HFF-Myc (cell line): ENCODE results near the gene DEUP1.
"Not testable (repeated sequence)": the region's sequence is repeated elsewhere in the genome, so short reads cannot be mapped to it uniquely, and the experiment has no call there.

ENCODE experiments used
- DNase-seq: peaks from one replicate; pipeline ENCODE4 v3.0.0-alpha.2; 2011; ENCODE audit warnings: low read depth; ENCODE audit errors: extremely low read depth
- H3K4me3 ChIP-seq: replicated peaks from 2 replicates; pipeline ENCODE4 v1.5.1; 2011; ENCODE audit warnings: low read depth, mild to moderate bottlenecking, control low read depth, low read length
- TF ChIP-seq, protein P1 (sequence below): IDR thresholded peaks from 2 replicates; pipeline ENCODE4 v1.5.1; 2012; ENCODE audit warnings: mild to moderate bottlenecking, low read depth, low read length, control low read depth; ENCODE audit errors: missing control alignments

DEUP1 gene

GRCh38 chr11:93291110-93291509, 39.4 kb upstream of the DEUP1 start:
- no peak for DNase-seq
- TF ChIP-seq, protein P1, sequence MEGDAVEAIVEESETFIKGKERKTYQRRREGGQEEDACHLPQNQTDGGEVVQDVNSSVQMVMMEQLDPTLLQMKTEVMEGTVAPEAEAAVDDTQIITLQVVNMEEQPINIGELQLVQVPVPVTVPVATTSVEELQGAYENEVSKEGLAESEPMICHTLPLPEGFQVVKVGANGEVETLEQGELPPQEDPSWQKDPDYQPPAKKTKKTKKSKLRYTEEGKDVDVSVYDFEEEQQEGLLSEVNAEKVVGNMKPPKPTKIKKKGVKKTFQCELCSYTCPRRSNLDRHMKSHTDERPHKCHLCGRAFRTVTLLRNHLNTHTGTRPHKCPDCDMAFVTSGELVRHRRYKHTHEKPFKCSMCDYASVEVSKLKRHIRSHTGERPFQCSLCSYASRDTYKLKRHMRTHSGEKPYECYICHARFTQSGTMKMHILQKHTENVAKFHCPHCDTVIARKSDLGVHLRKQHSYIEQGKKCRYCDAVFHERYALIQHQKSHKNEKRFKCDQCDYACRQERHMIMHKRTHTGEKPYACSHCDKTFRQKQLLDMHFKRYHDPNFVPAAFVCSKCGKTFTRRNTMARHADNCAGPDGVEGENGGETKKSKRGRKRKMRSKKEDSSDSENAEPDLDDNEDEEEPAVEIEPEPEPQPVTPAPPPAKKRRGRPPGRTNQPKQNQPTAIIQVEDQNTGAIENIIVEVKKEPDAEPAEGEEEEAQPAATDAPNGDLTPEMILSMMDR = no peak

GRCh38 chr11:93291898-93292297, 38.6 kb upstream of the DEUP1 start:
- no peak overlapping the region for H3K4me3 ChIP-seq
- no peak for DNase-seq
- TF ChIP-seq, protein P1 = no peak

More at GRCh38 chr11:93291110-93291509, 39.4 kb upstream of the DEUP1 start:
- H3K4me3 ChIP-seq = no peak overlapping the region

- DNase-seq = no peak
- TF ChIP-seq, protein P1 = no peak
- H3K4me3 ChIP-seq = no peak overlapping the region
These were observed 34.5 kb upstream of the DEUP1 start for GRCh38 chr11:93295921-93296575.

- H3K4me3 ChIP-seq = no peak overlapping the region
- no peak for DNase-seq
- TF ChIP-seq, protein P1 = no peak
These were observed 26.9 kb upstream of the DEUP1 start for GRCh38 chr11:93303689-93304088.

GRCh38 chr11:93314399-93314798, 16.1 kb upstream of the DEUP1 start:
- not testable (repeated sequence) for DNase-seq, H3K4me3 ChIP-seq

DNA sequence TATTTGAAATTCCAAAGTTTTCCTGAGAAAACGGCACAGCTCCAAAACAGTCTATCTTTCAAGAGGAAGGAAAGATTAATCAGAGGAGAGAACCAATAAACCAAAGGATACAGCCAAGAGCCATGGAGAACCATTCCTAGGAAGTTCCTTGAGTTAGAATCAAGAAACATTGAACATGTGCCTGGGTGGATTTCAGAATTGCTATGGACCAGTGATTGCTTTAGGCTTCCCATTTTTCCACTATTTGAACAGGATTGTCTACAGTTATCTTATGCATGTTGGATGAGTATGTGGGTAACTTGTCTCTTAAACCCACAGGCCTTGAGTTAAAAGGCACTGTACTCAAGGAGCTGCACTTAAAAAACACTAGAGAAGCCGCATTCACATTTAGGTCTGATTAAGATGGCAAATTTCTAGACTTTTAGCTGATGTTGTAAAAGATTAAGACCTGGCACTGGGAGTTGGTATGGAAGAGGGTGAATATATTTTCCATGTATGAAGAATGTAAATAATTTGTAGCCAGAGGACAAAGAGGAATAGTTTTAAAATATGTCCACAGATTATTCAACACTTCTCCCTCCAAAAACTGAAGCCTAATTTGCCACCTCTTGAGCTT, 11.2 kb upstream of the DEUP1 start:
- TF ChIP-seq, protein P1 = no peak

GRCh38 chr11:93320230-93320629, 10.3 kb upstream of the DEUP1 start:
- H3K4me3 ChIP-seq = no peak overlapping the region
- TF ChIP-seq, protein P1 = no peak

More for the DNA sequence above, 11.2 kb upstream of the DEUP1 start:
- no peak overlapping the region for H3K4me3 ChIP-seq
- no peak for DNase-seq

More at GRCh38 chr11:93320230-93320629, 10.3 kb upstream of the DEUP1 start:
- DNase-seq = no peak
